GM12872 (cell line): Measurements from ENCODE around the gene TST.

Source experiments
- TF ChIP-seq, protein P1 (sequence below): IDR thresholded peaks from 3 replicates; pipeline ENCODE4 v1.5.1; 2011; ENCODE audit warnings: low read depth, mild to moderate bottlenecking, low read length, moderate library complexity; ENCODE audit not compliant: insufficient read depth

TST gene

DNA sequence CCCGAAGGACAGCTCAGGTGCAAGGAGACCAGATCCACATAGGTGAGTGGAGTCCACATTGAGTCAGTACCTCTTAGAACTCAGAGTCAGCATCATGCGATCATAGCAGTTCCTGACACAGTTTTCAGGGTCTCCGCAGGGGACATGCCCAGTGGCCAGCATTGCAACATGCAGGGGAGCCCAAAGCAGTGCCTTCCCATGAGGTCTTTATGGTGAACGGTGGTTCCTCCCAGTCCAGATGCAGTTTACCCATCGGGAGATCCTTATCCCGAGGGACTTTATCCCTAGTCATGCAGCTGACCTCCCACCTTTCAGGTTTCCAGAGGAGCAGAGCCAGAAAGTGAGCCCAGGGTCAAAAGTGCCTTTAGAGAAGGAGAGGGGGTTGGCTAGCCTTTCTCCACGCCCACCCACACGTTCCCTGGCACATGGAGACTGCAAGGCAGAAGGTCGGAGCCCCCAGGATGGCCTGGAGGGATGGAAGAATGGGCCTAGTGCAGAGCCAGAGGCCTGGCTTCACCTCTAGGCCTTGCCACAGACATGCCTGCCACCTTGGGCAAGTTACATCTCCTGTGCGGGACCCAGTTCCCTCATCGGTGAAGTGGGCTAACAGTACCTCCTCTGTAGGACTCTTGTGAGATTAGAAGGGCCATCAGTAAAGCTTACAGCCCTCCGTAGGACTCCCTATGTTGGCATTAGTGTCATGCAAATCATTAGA lies 38.7 kb upstream of the TST start:
- TF ChIP-seq, protein P1, sequence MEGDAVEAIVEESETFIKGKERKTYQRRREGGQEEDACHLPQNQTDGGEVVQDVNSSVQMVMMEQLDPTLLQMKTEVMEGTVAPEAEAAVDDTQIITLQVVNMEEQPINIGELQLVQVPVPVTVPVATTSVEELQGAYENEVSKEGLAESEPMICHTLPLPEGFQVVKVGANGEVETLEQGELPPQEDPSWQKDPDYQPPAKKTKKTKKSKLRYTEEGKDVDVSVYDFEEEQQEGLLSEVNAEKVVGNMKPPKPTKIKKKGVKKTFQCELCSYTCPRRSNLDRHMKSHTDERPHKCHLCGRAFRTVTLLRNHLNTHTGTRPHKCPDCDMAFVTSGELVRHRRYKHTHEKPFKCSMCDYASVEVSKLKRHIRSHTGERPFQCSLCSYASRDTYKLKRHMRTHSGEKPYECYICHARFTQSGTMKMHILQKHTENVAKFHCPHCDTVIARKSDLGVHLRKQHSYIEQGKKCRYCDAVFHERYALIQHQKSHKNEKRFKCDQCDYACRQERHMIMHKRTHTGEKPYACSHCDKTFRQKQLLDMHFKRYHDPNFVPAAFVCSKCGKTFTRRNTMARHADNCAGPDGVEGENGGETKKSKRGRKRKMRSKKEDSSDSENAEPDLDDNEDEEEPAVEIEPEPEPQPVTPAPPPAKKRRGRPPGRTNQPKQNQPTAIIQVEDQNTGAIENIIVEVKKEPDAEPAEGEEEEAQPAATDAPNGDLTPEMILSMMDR: no peak

DNA sequence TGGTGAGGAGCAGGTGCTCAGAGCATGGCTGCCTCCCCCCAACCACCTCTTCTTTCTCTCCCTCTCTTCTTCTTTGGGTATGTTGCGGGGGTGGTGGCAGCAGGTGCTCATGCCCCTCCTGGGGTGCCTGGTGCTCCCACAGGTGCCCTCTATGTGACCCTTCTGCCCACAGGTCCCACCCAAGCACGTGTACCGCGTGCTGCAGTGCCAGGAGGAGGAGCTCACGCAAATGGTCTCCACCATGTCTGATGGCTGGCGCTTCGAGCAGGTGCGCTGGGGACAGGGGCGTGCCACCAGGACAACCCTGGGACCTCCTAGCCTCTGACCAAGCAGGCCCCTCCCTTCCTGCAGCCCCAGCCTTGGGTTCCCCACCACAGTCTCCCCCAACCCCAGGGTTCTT lies 38.0 kb upstream of the TST start:
- TF ChIP-seq, protein P1: no peak

DNA sequence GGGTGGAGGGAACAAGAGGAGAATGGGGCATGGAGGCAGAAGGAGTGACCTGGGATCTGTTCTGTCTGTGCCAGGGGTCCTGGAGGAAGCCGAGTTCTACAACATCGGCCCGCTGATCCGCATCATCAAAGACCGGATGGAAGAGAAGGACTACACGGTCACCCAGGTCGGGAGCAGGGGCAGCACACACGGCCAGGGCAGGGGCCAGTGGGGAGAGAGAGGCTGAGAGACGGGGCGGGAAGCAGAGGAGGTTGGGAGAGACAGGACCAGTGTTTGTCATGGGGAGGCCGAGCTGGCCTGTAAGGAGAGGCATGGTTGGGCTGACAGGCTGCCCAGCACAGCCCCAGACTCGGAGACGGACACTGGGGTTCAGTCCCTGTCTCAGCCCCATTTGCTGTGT lies 37.0 kb upstream of the TST start:
- TF ChIP-seq, protein P1: no peak

DNA sequence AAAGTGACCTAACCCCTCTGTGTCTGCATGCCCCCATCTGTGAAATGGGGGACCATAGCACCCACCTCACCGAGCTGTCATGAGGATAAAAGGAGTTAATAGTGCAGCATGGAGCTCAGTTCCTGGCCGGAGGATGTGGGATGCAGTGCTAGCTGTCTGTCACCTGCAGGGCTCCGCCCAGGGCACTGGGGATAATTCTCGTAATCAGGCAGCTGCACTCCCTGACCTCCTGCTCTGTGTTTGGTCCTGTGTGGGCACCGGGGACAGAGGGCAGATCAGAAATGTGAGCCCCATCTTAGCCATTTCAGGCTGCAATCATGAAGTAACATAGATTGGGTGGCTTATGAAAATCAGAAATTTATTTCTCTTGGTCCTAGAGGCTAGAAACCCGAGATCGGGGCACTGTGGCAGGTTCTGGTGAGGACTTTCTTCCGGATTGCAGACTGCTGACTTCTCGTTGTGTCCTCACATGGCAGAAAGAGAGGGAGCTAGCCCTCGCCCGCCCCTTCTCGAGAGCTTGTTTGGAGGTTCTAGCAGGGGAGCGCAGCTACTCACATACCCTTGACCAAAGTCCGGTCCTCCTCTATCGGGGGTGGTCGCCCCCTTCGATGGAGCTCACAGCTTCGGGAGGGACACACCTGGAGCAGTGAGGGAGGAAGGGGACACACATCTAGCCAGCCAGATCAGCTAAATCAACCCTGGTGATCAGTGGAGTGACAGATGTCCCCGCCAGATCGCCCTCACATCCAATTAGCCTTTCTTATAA lies 35.5 kb upstream of the TST start:
- TF ChIP-seq, protein P1: no peak

DNA sequence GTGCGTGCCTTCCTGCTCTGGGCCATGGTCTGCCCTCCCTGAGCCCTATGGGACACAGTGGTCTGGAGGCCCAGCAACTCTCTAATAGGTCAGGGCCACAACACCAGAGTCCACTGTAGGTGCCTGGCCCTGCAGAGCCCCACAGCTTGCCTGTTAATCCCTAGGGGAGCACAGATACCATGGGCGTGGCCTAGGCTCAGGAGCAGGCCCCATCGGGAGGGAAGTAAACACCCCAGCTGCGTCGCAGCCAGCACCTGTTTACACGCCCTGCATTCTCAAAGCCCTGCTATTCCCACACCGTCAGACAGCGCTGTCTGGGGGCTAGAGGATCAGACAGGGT lies 34.8 kb upstream of the TST start:
- TF ChIP-seq, protein P1: no peak

DNA sequence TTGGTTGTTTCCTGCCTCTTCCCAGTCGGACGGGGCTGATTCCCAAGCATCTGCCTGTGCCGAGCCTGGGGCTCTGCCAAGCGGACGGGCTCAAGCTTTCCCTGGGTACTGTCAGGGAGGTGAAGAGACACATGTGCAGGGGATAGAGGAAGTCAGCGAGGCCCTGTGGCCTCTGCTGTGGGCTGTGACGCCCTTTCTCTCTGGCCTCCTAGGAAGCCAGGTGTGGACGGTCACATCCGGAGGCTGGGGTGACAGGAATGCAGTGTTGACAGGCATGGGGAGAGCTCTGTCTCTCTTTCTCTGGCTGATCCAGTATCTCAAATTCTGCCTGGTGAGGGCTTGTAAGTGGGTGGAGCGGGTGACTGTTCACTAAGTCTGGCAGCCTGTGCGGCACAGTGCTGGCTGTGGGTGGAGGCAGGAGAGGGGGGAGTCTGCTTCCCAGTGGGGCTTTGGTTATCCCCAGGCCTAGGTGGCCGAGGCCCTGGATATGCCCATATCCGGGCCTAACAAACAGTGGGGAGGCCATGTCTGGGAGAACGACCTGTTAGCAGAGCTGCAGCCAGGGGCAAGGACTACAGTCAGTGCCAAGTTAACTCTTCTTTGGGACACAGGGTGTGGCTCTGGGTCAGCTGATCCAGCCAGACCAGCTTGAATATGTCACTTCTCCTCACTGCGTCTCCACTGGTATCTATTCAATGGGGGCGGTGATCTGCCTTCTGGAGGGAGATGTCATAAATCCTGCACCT lies 34.2 kb upstream of the TST start:
- TF ChIP-seq, protein P1: no peak
